Stomach (tissue), 9 donors: Measurements from ENCODE around the gene C4orf46. TPM values are rescaled to one million over a fixed set of nuclear protein-coding genes. Genes with fewer than 3 reads are reported as not detected.

Experiments
- DNase-seq, 2 donors: peaks; one replicate each; pipeline versions ENCODE4 v3.0.0 to v3.0.0-alpha.2; 2013 to 2019
- H3K27ac ChIP-seq, 5 donors: fragments of 200-600 bp in 4 of 5; sonication (generic) in 4 of 5; one replicate each; pipeline ENCODE4 v1.5.1; 2013 to 2019; ENCODE audit warnings: mild to moderate bottlenecking in 1 of 5, moderate library complexity in 1 of 5
- H3K27me3 ChIP-seq, 3 donors: fragments of 200-600 bp; sonication (generic); one replicate each; pipeline ENCODE4 v1.5.1; 2017 to 2019; ENCODE audit warnings: mixed run types in 1 of 3
- H3K36me3 ChIP-seq, 4 donors: fragments of 200-600 bp; sonication (generic); 1 replicate in 3 of 4; 2 replicates in 1 of 4; pipeline ENCODE4 v1.5.1; 2016 to 2019
- H3K4me1 ChIP-seq, 4 donors: fragments of 200-600 bp; sonication (generic); one replicate each; pipeline ENCODE4 v1.5.1; 2016 to 2019
- H3K4me3 ChIP-seq, 4 donors: fragments of 200-600 bp; sonication (generic) in 3 of 4; one replicate each; pipeline ENCODE4 v1.5.1; 2016 to 2019; ENCODE audit warnings: mild to moderate bottlenecking in 1 of 4
- H3K9me3 ChIP-seq, 4 donors: fragments of 200-600 bp; sonication (generic); one replicate each; pipeline ENCODE4 v1.5.1; 2016 to 2019
- CTCF ChIP-seq, 7 experiments: fragments of 450-650 bp in 4 of 7; fragments of 200-600 bp in 3 of 7; sonication (generic) in 3 of 7; IDR thresholded peaks; one replicate each; pipeline ENCODE4 v1.5.1; 2016 to 2019; ENCODE audit warnings: antibody characterized with exemption in 7 of 7, control low read depth in 2 of 7, mild to moderate bottlenecking in 1 of 7
- EP300 ChIP-seq: sonication (generic); formaldehyde crosslinking; IDR thresholded peaks from one replicate; pipeline ENCODE4 v1.6.1; 2017; ENCODE audit warnings: antibody characterized with exemption
- POLR2A ChIP-seq, 4 donors: fragments of 450-650 bp; IDR thresholded peaks; one replicate each; pipeline ENCODE4 v1.6.1; 2016; ENCODE audit warnings: antibody characterized with exemption in 4 of 4, control low read depth in 2 of 4, mild to moderate bottlenecking in 1 of 4, moderate library complexity in 1 of 4
- POLR2AphosphoS5 ChIP-seq, 3 donors: sonication (generic); formaldehyde crosslinking; IDR thresholded peaks; one replicate each; pipeline ENCODE4 v1.6.1; 2016; ENCODE audit warnings: antibody characterized with exemption in 3 of 3
- WGBS, 5 donors: extraction: QIAGEN DNeasy Blood & Tissue Kit in 3 of 5; methylation state at CpG; one replicate each; pipeline versions ENCODE4 v1.1.5 to v1.1.7; 2013 to 2018; 5-methylcytosine and 5-hydroxymethylcytosine counted together
- intact Hi-C: fragments of 100-400 bp; cut with DNase I; formaldehyde crosslinking; loops from one replicate; pipeline ENCODE4 v1.15.1; 2023; ENCODE audit warnings: low total_unique reads
- polyA plus RNA-seq, 3 donors: library from polyadenylated mRNA; stranded (reverse); fragments of 200-250 nt; gene quantifications; one replicate each; pipeline ENCODE4 v1.2.3, GENCODE V29; 2013
- small RNA-seq, 4 donors: library from RNA; depleted of rRNA; stranded (forward); fragments of <200 nt; gene quantifications; one replicate each; pipeline ENCODE3, GENCODE V24; 2016
- total RNA-seq, 5 donors: library from RNA; depleted of rRNA; stranded (reverse); fragments of >200 nt; gene quantifications; one replicate each; pipeline versions ENCODE4 v1.1.0 to v1.2.3, GENCODE V29; 2014 to 2016
- donor health status: healthy with polysubstance abuse.
- donor health status: Bipolar disorder and iron deficiency.
- donor health status: healthy.

C4orf46 gene
- total and polyA plus RNA-seq, 8 donors, result 0.29 to 23.5 (median 2.5) TPM

DNA sequence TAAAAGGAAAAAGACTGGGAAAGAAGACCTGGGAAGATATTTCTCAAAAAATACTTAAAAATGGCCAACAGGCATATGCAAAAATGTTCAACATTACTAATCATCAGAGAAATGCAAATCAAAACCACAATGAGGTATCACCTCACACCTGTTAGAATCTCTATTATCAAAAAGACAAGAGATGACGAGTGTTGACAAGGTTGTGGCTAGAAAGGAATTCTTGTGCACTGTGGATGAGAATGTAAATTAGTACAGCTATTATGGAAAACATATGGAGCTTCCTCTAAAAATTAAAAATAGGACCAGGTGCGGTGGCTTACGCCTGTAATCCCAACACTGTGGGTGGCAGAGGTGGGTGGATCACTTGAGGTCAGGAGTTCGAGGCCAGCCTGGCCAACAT lies 50.0 kb downstream of the C4orf46 start:
- 85 to 92% (median 89%) methylated on average over 4 of the region's 4 CpGs for WGBS, 5 donors
- no peak for TF ChIP-seq POLR2A (IDR thresholded peaks at IDR 0.05)
- TF ChIP-seq EP300, result no peak
- no peak for TF ChIP-seq POLR2AphosphoS5 (IDR thresholded peaks at IDR 0.05)
- no peak for TF ChIP-seq CTCF (IDR thresholded peaks at IDR 0.05)
- H3K9me3 ChIP-seq, result no peaks in the 10 kb centered on the region
- no peak overlapping the region for H3K27ac ChIP-seq
- no peak overlapping the region for H3K4me3 ChIP-seq
- intact Hi-C loops, result no loop called here
- DNase-seq, result no peak
- H3K4me1 ChIP-seq, result peaks cover 0 to 3% (median 0%) of the 10 kb centered on the region in 4 donors
- H3K27me3 ChIP-seq, result no peaks in the 10 kb centered on the region
- no peaks in the 10 kb centered on the region for H3K36me3 ChIP-seq

GRCh38 chr4:158617956-158618355 lies 53.7 kb downstream of the C4orf46 start:
- no peak overlapping the region for H3K4me3 ChIP-seq
- no peaks in the 10 kb centered on the region for H3K36me3 ChIP-seq
- H3K27ac ChIP-seq, result no peak overlapping the region
- TF ChIP-seq CTCF (IDR thresholded peaks at IDR 0.05) (no peak), POLR2AphosphoS5 (IDR thresholded peaks at IDR 0.05) (no peak)
- no peak for DNase-seq
- H3K27me3 ChIP-seq, result peaks cover 0 to 8% (median 0%) of the 10 kb centered on the region in 3 donors
- no peaks in the 10 kb centered on the region for H3K4me1 ChIP-seq
- intact Hi-C loops, result loop anchor here (10.0 kb wide), 1 partner anchor 353 kb away; no protein-coding TSS in a partner anchor
- H3K9me3 ChIP-seq, result no peaks in the 10 kb centered on the region

Small RNA genes lying within 50 kb of the gene (small RNA-seq; reads per million reads assigned to genes)
- gene RF00012, result 0 reads per million in 4 donors

Other genes with a start within 250 kb of the C4orf46 start
- 1 to 10 TPM in 1 of 5 donors, not detected in 4; 1.3 TPM for gene RXFP1, start 150.0 kb downstream of the C4orf46 start, total RNA-seq
- gene RXFP1, start 150.0 kb downstream of the C4orf46 start, polyA plus RNA-seq, result under 1 TPM in 1 of 3 donors, not detected in 2; 0.15 TPM
- 10 to 100 TPM in 4 of 5 donors, 1 to 10 TPM in 1; 9.3 to 78.0 (median 42.9) TPM for gene ETFDH, start 409 bp upstream of the C4orf46 start, total RNA-seq
- 10 to 100 TPM; 18.1 to 24.7 (median 18.8) TPM for gene ETFDH, start 409 bp upstream of the C4orf46 start, polyA plus RNA-seq
- gene PPID, start 51.5 kb upstream of the C4orf46 start, total RNA-seq, result 10 to 100 TPM in 4 of 5 donors, 1 to 10 TPM in 1; 1.2 to 98.5 (median 12.9) TPM
- gene PPID, start 51.5 kb upstream of the C4orf46 start, polyA plus RNA-seq, result 10 to 100 TPM; 18.3 to 22.1 (median 20.9) TPM
- 100 to 1,000 TPM in 1 of 5 donors, 10 to 100 TPM in 4; 28.7 to 109 (median 38.8) TPM for gene FNIP2, start 97.1 kb upstream of the C4orf46 start, total RNA-seq
- gene FNIP2, start 97.1 kb upstream of the C4orf46 start, polyA plus RNA-seq, result 10 to 100 TPM in 1 of 3 donors, 1 to 10 TPM in 2; 4.8 to 15.7 (median 6.8) TPM